Measurements from ENCODE around the gene KRTAP5-1.

The KRTAP5-1 gene

GRCh38 chr11:1570896-1571759 is 14.0 kb downstream of the KRTAP5-1 start:
- DNase-seq: no peak

DNA sequence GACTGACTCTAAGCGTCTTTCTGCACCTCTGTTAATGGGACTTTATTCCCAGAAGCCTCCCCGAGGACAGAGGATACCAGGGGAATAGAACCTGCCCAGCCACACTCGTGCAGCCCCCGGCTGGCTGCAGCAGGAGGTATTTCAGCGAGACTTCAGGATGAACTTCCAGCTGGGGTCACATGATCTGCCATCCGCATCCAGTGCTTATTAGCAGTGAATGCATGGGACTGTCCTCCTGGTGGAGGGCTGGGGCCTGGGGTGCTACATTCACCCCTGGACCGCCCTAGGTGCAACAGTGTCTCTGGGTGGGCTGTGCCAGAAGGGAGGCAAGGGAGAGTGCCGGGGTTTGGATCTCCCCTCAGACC is 14.6 kb downstream of the KRTAP5-1 start:
- DNase-seq: no peak

DNA sequence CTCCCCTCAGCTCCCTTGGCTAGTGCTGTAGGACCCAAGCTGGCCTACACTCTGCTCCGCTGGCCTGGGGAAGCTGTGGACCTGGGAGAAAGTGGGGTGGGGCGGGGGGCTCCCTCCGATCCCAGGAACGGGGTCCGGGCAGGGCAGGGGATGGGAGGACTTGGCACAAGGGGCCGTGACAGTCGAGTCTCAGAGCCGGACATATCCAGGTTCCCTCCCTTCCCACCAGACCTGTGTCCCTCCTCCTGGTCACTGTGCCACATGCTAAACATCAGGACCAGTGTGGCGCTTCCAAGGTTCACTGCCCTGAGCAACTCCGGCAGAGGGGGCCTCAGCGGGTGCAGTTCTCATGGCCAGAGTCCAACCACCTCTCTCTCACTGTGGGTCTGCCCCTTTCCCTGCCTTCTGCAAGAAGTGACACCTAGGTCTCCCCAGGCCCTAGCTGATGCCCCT is 15.1 kb downstream of the KRTAP5-1 start:
- no peak for DNase-seq

- DNase-seq: no peak
Observed at GRCh38 chr11:1569251-1569780, 15.8 kb downstream of the KRTAP5-1 start.

DNA sequence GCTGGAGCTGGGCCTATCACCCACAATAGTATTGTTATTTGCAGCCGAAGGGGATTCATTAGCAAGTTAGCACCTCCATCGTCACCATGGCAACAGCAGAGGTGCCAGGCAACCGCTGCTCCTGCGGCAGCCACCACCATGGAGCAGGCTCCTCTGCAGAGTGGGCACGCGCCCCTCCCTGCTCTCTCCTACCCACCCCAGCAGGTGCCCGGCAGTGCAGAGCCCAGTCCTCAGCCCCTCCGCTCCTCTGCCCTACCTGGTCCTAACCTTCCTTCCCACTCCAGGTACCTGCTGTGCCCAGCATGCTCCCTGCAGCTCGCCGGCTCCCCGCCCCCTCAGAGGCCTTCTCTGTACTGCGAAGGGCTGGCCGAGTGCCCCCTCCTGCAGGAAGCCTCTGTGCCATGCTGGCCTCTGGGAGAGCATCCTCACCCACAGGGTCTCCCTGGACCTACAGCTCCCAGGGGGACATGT is 16.6 kb downstream of the KRTAP5-1 start:
- peak; percentile 38 for DNase-seq

- DNase-seq: no peak
Observed at GRCh38 chr11:1567721-1568100, 17.4 kb downstream of the KRTAP5-1 start.

DNA sequence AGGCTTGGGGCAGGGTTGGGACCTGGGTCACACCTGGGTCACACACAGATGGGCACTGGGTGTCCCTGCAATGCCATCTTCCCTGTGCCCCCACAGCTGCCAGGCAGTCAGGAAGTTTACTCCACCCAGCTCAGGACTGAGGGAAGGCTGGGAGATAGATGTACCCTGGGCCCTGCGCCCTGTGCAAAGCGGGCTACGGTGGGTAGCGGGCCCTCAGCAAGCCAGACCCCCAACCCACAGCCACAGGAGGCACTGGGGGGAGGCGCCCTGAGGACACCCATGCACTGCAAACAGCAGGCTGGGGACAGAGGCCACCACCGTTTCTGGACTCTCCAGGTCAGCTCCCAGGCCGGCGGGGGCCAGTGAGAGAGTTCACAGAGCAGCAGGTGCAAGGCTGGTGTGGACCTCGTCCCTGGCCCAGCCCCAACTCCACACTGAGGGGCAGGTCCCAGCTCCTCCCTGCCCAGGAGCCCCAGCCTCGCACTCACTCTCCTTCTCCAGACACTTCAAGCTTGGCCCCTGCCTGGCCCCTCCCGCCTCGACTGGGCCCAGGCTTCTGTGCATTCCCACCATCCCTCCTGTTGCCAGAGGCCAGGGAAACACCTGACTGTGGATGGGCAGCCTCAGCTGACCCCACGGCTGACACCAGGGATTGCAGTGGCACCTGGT is 17.9 kb downstream of the KRTAP5-1 start:
- no peak for DNase-seq

GRCh38 chr11:1566381-1567051 is 18.6 kb downstream of the KRTAP5-1 start:
- no peak for DNase-seq

DNA sequence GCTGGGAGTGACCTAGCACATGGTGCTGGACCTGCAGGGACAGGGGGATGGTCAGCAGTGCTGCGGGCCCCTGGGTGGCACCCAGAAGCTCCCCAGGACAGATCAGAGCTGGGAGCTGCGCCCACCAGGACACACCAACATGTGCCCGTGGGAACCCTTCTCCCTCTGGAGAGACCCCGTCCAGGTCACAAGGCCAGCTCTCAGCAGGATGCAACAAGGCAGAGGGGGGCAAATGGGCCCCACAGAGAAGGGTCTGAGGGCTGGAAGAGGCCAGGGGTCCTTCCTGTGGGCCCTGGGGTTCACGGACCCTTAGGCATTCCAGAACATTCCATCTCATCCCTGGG is 19.2 kb downstream of the KRTAP5-1 start:
- DNase-seq: no peak

DNA sequence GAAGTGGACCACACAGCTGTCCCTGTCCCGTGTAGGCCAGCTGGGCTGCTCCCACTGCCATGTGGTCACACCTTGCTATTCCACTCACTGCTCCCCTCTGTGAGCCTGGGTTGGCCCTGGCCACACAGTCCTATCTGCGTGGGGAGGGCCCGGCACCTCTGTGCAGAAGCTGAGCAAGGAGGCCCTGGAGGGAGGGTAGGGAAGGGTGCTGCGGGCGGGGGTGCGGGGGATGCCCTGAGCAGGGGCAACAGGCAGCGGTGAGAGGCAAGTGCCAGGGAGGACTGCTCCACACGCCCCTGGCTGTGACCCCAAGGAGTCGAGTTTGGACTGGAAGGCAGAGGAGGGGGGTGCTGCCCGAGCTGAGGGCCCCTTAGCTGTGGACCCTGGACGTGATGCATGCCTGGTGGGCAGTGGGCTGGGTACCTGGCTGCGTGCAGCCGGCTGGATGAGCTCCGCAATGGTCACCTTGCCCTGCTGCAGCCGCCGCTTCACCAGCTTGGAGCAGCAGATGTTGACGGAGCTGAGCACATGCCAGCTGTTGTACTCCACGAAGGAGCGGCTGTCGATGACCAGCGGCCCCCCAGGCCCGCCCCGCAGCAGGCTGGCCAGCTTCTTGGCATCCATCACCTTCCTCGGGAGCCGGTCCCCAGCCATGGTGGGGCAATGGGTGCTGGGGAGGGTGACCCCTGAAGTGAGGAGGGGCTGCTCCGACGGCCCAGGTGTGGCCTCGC is 19.7 kb downstream of the KRTAP5-1 start:
- DNase-seq: no peak

DNA sequence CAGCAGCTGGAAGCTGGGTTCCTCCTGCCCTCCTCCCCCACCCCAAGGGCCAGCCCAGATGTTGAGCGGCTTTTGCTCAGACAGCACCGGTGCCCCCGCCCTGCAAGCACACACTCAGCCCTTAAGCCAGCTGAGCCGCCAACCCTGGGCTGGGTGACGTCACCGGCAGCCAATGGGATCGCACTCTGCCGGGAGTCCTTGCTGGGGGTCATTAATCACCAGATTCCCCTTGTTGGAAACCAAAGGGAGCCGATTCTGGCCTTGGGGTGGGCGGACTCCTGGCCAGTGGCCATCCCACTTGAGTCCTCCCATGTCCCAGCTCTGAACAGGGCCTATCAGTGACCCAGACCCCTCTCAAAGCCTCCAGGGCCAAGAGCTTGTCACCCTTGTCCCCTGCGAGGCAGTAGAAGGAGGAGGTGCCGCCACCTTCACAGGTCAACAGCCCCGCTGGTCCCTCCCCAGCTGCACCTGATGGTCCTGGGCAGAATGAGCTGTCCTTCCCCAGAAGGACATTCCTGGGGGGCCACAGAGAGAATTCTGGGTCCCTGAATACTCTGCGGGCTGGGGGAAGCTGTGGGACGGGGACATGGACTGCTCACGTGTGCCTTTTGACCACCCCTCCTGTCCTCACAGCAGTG is 20.4 kb downstream of the KRTAP5-1 start:
- DNase-seq: no peak

- DNase-seq: no peak
Observed at GRCh38 chr11:1563697-1564534, 21.2 kb downstream of the KRTAP5-1 start.

DNA sequence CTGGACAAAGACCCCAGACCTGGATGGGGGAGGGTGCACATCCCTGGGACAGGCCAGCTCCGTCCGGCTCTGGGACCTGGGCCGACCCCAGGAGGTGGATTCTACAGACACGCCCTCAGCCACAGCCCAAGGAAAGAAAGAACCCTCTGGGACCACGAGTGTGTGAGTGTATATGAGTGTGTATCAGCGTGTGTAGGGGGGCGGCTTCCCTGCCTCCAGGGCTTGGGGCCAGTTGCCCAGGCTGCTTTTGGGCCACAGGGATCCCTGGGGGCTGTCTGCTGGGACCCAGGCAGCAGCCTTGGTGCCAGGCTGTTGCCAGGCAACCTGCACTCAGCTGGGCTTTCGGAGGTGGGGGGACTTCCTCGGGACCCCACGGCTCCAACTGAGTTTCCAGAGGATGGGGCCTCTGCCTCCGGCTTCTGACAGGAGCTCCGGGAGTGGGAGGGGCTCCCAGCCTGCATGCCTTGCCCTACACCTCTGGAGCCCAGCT is 21.9 kb downstream of the KRTAP5-1 start:
- DNase-seq: no peak

DNA sequence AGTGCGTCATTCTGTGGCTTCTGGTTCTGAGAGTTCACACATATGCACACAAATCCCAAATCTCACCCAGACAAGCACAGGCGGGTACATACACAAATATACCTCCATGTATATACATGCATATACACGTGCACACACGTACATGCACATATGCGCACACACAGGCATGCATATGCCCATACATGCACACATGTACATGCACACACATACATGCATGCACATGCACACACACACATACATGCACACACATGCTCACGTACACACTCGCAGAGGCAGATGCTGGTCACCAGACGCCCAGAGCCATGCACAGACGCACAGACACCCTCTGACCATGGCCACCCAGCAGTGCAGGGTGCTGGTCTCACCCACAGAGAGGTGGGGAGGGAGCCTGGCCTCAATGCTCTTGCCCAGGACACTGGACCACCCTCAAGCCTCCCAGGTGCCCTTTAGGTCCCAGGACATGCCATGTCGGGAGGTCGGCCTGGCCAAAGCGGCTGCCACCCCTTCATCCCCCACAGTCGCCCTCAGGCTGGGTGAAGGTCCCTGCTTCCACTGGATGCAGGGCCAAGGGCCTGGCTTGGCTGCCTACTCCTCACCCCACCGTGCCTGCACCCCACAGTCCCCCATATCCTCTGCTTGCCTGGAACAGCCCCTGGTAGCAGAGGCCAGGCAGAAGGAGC is 22.5 kb downstream of the KRTAP5-1 start:
- DNase-seq: no peak

GRCh38 chr11:1561955-1562354 is 23.1 kb downstream of the KRTAP5-1 start:
- DNase-seq: no peak

- DNase-seq: no peak
Observed at GRCh38 chr11:1561266-1561665, 23.8 kb downstream of the KRTAP5-1 start.

DNA sequence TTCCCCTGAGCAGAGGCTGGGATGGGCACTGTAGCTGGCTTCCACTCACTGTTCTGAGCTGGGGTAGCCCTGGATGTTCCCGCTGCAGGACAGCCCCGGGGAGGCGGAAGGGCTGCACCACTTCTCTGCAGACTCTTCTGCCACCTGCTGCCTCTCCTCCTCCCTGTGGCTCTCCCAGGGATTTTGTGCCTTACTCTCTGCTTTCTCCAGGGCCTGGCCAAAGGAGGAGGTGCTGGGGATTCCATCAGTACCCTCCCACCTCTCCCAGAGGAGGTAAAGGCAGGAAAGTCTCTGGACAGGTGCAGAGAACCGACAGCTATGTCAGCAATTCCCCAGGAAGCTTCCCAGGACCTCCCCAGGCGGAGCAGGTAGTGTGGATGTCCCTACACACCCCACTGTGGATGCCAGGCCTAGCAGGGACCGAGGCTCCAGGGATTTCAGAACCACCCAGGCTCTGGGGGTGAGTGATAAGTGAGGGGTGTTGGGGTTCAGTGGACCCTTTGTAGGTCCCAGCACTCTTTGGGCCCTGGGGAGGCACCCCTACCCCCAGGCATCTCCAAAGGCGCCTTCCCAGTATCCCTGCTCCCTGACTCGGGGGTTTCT is 24.3 kb downstream of the KRTAP5-1 start:
- no peak for DNase-seq

DNA sequence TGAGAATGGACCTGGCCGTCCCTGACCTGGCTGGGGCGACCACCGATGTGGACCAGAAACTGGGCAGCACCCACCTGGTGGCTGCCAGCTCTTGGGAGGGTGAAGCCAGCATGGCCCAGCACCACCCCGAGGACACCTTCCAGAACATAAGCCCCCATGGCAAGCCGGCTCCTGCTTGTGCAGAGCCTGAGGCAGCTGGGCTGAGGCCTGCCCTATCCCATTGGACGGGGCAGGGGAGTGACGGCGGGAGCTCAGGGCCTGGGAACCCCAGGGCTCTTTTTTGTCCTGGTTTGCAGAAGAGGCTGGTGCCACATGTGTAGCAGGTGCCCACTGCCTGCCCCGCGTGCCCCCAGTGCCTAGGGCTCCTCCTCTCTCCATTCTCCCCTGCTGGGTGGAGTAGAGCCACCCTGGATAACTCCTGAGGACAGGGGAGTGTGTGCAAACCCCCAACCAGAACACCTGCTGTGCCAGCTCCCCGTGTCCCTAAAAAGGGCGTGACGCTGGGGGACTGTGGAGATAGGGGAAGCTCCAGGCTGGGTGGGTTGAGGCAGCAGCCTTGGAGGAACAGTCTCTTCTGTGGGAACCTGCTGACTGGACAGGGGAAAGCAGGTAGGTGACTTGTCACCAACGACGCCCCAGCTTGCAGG is 25.0 kb downstream of the KRTAP5-1 start:
- no peak for DNase-seq

Measured in effector CD4-positive, alpha-beta T cell (primary cell).